IPS DF 19.7 (cell line): ENCODE data around the gene APOOL.

Experiments
- DNase-seq: peaks from one replicate; pipeline ENCODE4 v3.0.0-alpha.2; 2013; ENCODE audit warnings: low read depth, low spot score

The APOOL gene

GRCh38 chrX:85084770-85085393 is 81.2 kb downstream of the APOOL start:
- no peak for DNase-seq

GRCh38 chrX:85089321-85089840 is 85.7 kb downstream of the APOOL start:
- DNase-seq, result no peak

GRCh38 chrX:85107407-85107806 is 103.7 kb downstream of the APOOL start:
- no peak for DNase-seq

DNA sequence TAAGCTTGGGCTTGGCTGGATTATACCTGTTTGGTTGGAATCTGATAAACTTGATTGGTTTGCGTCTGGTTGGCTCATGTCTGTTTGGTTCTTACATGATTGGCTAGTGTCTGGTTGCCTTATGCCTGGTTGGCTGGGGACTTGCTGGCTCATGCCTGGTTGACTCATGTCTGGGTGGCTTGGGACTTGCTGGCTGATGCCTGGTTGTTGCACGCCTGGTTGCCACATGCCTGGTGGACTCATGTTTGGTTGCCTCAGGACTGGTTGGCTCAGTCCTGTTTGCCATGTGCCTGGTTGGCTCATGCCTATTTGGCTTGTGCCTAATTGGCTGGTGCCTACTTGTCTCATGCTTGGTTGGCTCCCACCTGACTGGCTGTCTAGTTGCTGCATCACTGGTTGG is 104.5 kb downstream of the APOOL start:
- no peak for DNase-seq

DNA sequence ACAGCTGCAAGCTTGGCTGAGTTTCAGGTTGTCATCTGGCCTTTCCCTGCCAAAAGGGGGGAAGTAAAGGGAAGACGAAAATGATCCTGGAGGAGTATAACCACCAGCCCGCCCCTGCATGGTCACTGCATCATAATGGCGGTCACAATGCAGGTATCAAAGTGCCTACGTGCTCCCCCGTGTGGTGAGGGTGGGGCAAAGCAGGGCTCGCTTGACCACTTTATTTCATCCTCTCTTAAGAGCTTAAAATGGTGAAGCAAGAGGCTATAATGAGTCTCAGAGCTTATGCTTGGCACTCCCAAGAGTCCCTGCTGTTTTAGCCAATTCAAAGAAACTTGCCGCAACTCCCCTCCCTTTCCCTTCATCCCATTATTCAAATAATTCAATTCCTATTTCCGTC is 105.6 kb downstream of the APOOL start:
- no peak for DNase-seq

GRCh38 chrX:85111347-85111746 is 107.7 kb downstream of the APOOL start:
- no peak for DNase-seq

- no peak for DNase-seq
Measured at GRCh38 chrX:85112293-85112692, 108.6 kb downstream of the APOOL start.

DNA sequence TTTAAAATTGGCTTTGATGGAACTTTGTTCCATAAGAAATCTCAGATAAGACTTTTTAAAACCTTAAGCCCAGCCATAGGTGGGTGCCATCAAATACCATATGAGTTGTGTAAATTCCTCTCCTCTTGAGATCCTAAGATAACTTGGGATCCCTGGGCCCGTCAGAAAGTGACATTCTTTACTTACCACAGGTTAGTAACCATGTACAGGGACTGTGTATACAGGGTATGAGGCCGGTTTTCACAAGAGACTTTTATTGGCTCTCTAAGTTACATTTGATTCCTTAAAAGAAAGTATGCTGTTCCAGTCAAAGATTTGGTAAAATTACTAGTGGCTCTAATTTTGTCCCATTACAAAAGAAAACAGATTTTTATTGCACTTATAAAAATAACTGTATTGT is 110.1 kb downstream of the APOOL start:
- no peak for DNase-seq

GRCh38 chrX:85114171-85114570 is 110.5 kb downstream of the APOOL start:
- DNase-seq, result no peak

DNA sequence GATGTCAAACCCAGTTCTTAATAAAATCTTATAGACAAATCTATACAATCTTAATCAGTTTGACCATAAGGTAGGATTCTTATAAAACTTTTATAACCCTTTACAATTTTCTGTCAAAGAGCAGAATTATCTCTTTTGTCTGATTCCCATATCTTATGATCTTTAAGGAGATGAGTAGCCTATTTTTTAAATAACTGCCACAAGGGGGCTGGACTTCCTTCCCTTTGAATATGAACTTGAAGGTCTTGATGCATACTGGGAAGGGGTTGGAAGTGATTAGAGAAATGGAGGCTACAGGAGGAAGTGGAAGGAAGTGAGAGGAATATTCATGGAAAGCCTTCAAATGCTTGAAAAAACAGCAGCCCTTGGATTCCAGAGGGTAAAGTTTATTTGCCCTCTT is 111.1 kb downstream of the APOOL start:
- no peak for DNase-seq

DNA sequence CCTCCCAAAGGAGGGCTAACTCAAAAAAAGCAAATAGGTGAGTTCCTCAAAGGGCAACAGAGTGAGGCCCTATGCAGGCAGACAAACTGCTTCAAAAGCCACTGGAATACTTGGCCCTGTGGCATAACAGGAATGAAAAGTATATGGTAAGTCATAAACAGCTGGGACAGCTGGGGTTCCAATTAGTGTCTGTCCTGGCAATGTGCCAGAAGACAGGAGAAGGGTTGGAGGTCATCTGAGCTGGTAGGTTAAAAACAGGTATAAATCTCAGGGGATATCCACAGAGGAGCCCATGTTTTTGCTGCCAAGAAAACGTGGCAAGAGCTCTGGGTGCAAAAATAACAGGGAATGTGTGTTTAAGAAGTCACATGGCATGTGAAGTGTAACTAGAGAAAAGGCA is 111.6 kb downstream of the APOOL start:
- no peak for DNase-seq

- no peak for DNase-seq
Measured at GRCh38 chrX:85136409-85136808, 132.7 kb downstream of the APOOL start.

DNA sequence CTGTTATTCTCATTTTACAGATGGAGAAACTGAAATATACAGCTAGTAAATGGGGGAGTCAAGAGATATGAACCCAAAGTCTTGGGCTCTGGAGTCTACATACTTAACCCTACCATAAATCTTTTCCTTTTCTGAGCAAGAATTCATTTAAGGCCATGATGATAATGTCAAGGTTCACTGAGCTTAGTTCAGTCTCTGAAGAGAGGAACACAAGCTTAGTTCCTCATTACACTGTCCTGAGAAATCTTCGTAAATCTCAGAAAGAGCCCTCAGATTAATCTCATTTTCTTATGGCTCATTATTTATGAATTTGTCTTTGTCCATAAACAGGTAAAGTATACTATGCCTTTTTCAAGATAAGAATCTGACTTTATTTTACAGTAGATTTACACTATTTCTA is 135.7 kb downstream of the APOOL start:
- DNase-seq, result no peak

- DNase-seq, result no peak
Measured at GRCh38 chrX:85140964-85141363, 137.3 kb downstream of the APOOL start.
